ENCODE results near the gene DPEP2. TPM values are rescaled to one million over a fixed set of nuclear protein-coding genes. Genes with fewer than 3 reads are reported as not detected.

Gene DPEP2
- total and polyA plus RNA-seq, 2 experiments from 2014 or later = not detected

GRCh38 chr16:68040506-68041288, 41.4 kb upstream of the DPEP2 start:
- Histone ChIP-seq H3K27ac (ENCODE audit: low read depth) (no peak overlapping the region), H3K4me1 (ENCODE audit: insufficient read depth) (no peaks in the 10 kb centered on the region), H3K36me3 (ENCODE audit: insufficient read depth) (no peaks in the 10 kb centered on the region), H2AFZ (no peak overlapping the region), H3K79me2 (replicated peaks; ENCODE audit: insufficient read depth) (no peaks in the 10 kb centered on the region; the same call in 1 of the 2 replicates), H4K20me1 (replicated peaks; ENCODE audit: insufficient read depth) (peaks cover 6% of the 10 kb centered on the region), H3K4me2 (no peak overlapping the region), H3F3A (replicated peaks; ENCODE audit: low read depth) (0 out of 2 replicates have a peak, but pooled peaks cover 6% of the 10 kb centered on the region), H3K27me3 (ENCODE audit: insufficient read depth) (no peaks in the 10 kb centered on the region), H3K4me3 (no peak overlapping the region), H3K9me2 (ENCODE audit: insufficient read depth) (no peaks in the 10 kb centered on the region)
- DNase-seq (ENCODE audit: low spot score) (peak; percentile 92), ATAC-seq (peak; percentile 100)
- H3K9me3 Mint-ChIP-seq = no peaks in the 10 kb centered on the region
- H3K4me1 Mint-ChIP-seq = no peaks in the 10 kb centered on the region; the same call in 2 of the 3 replicates
- H3K27ac Mint-ChIP-seq = no peak overlapping the region
- peaks cover 28% of the 10 kb centered on the region for H3K36me3 Mint-ChIP-seq (ENCODE audit: low read depth)
- TF ChIP-seq CTCF (conservative IDR thresholded peaks at IDR 0.05; ENCODE audit: low read depth in 2 of 2) = peak; percentile 91 to 98
- no peak for TF ChIP-seq NANOG (IDR thresholded peaks at IDR 0.05; ENCODE audit: borderline replicate concordance)
- no peak overlapping the region for H3K4me3 Mint-ChIP-seq
- peaks cover 2% of the 10 kb centered on the region for H3K27me3 Mint-ChIP-seq (ENCODE audit: insufficient read depth, low read depth, poor library complexity)

DNA sequence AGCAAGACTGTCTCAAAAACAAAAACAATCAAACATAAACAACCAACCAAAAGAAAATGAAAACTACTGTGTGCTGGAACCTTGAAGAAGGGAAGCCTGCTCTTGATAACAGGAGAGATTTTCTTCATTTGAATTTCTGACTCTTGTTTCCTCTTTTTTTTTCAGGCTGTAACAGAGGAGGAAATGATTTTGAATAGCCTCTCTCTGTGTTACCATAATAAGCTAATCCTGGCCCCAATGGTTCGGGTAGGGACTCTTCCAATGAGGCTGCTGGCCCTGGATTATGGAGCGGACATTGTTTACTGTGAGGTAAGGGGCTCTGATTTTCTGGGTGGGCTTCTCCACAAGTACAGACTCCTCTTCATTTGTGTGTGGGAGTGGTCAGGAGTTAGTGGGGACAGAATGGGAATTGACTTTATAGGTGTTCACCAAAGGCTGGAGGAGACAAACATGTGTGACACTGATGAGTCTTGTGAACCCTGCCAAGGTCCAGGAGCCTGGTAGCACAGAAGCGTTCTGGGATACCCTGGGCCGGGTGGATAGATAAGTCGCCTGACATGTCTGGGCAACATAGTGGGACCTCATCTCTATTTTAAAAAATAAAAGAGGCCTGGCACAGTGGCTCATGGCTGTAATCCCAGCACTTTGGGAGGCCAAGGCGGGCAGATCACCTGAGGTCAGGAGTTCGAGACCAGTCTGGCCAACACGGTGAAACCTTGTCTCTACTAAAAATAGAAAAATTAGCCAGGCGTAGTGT, 38.7 kb upstream of the DPEP2 start:
- Histone ChIP-seq H3K79me2 (replicated peaks; ENCODE audit: insufficient read depth) (no peaks in the 10 kb centered on the region; the same call in 1 of the 2 replicates), H3K9me2 (ENCODE audit: insufficient read depth) (no peaks in the 10 kb centered on the region), H3K36me3 (ENCODE audit: insufficient read depth) (no peaks in the 10 kb centered on the region), H3K4me2 (no peak overlapping the region), H2AFZ (no peak overlapping the region), H3K4me1 (ENCODE audit: insufficient read depth) (no peaks in the 10 kb centered on the region), H4K20me1 (replicated peaks; ENCODE audit: insufficient read depth) (peaks cover 6% of the 10 kb centered on the region), H3K27ac (ENCODE audit: low read depth) (no peak overlapping the region), H3K4me3 (no peak overlapping the region), H3K27me3 (ENCODE audit: insufficient read depth) (no peaks in the 10 kb centered on the region), H3F3A (replicated peaks; ENCODE audit: low read depth) (0 out of 2 replicates have a peak, but pooled peaks cover 6% of the 10 kb centered on the region)
- Mint-ChIP-seq H3K27me3 (ENCODE audit: insufficient read depth, low read depth, poor library complexity) (peaks cover 2% of the 10 kb centered on the region), H3K36me3 (ENCODE audit: low read depth) (peaks cover 26% of the 10 kb centered on the region), H3K9me3 (no peaks in the 10 kb centered on the region), H3K4me3 (no peak overlapping the region), H3K27ac (peak overlapping the region; percentile 85; the same call in 1 of the 2 replicates), H3K4me1 (no peaks in the 10 kb centered on the region; the same call in 2 of the 3 replicates)
- no peak for DNase-seq (ENCODE audit: low spot score)
- no peak for ATAC-seq
- no peak for TF ChIP-seq ZNF331 (CRISPR knock-in tag; IDR thresholded peaks at IDR 0.05; ENCODE audit: low read depth)
- no peak for TF ChIP-seq EZH2 (IDR thresholded peaks at IDR 0.05; ENCODE audit: low read depth, unreplicated experiment)
- TF ChIP-seq NANOG (IDR thresholded peaks at IDR 0.05; ENCODE audit: borderline replicate concordance) = no peak
- no peak for TF ChIP-seq CREB1 (CRISPR knock-in tag; IDR thresholded peaks at IDR 0.05; ENCODE audit: low read depth)

DNA sequence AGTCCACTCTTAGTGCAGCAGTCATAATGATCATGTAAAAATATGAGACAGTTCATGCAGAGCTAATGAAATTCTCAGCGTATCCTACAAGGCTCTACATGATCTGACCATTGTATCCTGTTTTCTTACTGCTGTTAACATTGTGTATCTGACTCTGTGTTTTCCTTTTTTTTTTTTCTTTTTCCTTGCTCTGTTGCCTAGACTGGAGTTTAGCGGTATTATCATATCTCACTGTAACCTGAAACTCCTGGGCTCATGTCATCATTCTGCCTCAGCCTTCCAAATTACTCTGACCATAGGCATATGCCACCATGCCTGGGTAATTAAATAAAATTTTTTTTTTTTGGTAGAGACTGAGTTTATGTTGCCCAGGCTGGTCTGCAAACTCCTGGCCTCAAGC, 35.9 kb upstream of the DPEP2 start:
- DNase-seq (ENCODE audit: low spot score) (no peak), ATAC-seq (no peak)
- H2AFZ ChIP-seq = no peak overlapping the region
- H3K27ac ChIP-seq (ENCODE audit: low read depth) = no peak overlapping the region
- no peaks in the 10 kb centered on the region for H3K9me3 Mint-ChIP-seq
- H3K36me3 Mint-ChIP-seq (ENCODE audit: low read depth) = peaks cover 16% of the 10 kb centered on the region
- H4K20me1 ChIP-seq (replicated peaks; ENCODE audit: insufficient read depth) = peaks cover 1% of the 10 kb centered on the region
- no peaks in the 10 kb centered on the region for H3K27me3 ChIP-seq (ENCODE audit: insufficient read depth)
- H3K4me3 Mint-ChIP-seq = no peak overlapping the region
- H3K36me3 ChIP-seq (ENCODE audit: insufficient read depth) = no peaks in the 10 kb centered on the region
- H3K27ac Mint-ChIP-seq = no peak overlapping the region
- H3K4me3 ChIP-seq = no peak overlapping the region
- no peaks in the 10 kb centered on the region for H3K4me1 ChIP-seq (ENCODE audit: insufficient read depth)
- no peaks in the 10 kb centered on the region for H3K4me1 Mint-ChIP-seq
- no peak overlapping the region for H3K4me2 ChIP-seq
- H3K27me3 Mint-ChIP-seq (ENCODE audit: insufficient read depth, low read depth, poor library complexity) = no peaks in the 10 kb centered on the region
- H3K79me2 ChIP-seq (replicated peaks; ENCODE audit: insufficient read depth) = no peaks in the 10 kb centered on the region
- H3F3A ChIP-seq (replicated peaks; ENCODE audit: low read depth) = 0 out of 2 replicates have a peak, but pooled peaks cover 1% of the 10 kb centered on the region
- H3K9me2 ChIP-seq (ENCODE audit: insufficient read depth) = no peaks in the 10 kb centered on the region
- TF ChIP-seq STAT1 (IDR thresholded peaks at IDR 0.05; ENCODE audit: unreplicated experiment) (no peak), CREB1 (CRISPR knock-in tag; IDR thresholded peaks at IDR 0.05; ENCODE audit: low read depth) (no peak), ZNF114 (CRISPR knock-in tag; IDR thresholded peaks at IDR 0.05) (no peak), JUNB (IDR thresholded peaks at IDR 0.05; ENCODE audit: unreplicated experiment) (no peak), NANOG (IDR thresholded peaks at IDR 0.05; ENCODE audit: borderline replicate concordance) (no peak), ETS1 (IDR thresholded peaks at IDR 0.05) (no peak)

Data from GM23338 (cell line).